Rectal smooth muscle tissue (tissue), 1 donor: ENCODE results near the gene MAN2B2.
"Not testable (repeated sequence)": the region's sequence is repeated elsewhere in the genome, so short reads cannot be mapped to it uniquely, and the experiment has no call there.

Experiments used
- H3K27ac ChIP-seq: one replicate; pipeline ENCODE4 v1.7.0; 2013; ENCODE audit warnings: low read depth, low read length, inconsistent platforms
- H3K27me3 ChIP-seq: one replicate; pipeline ENCODE4 v1.7.0; 2013; ENCODE audit warnings: low read length; ENCODE audit not compliant: control insufficient read depth, insufficient read depth
- H3K36me3 ChIP-seq: one replicate; pipeline ENCODE4 v1.7.0; 2013; ENCODE audit warnings: low read length; ENCODE audit not compliant: control insufficient read depth, insufficient read depth
- H3K4me1 ChIP-seq: one replicate; pipeline ENCODE4 v1.7.0; 2013; ENCODE audit warnings: low read length; ENCODE audit not compliant: control insufficient read depth, insufficient read depth
- H3K4me3 ChIP-seq: one replicate; pipeline ENCODE4 v1.7.0; 2013; ENCODE audit warnings: low read length
- H3K9ac ChIP-seq: one replicate; pipeline ENCODE4 v1.7.0; 2013; ENCODE audit warnings: low read length

Gene MAN2B2

DNA sequence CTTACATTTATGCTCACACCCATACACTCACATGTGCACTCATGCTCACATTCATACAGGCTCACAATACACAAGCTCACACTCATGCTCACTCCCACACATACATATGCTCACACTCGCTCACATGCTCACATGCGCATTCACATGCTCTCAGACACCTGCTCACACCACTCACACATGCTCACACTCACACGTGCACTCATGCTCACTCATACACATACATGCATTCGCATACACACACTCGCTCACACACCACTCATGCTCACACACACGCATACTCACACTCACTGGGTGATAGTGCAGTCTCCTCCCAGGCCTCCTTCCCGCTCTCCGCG is 90.3 kb downstream of the MAN2B2 start:
- H3K36me3 ChIP-seq, result peaks cover 3% of the 10 kb centered on the region
- H3K9ac ChIP-seq, result no peak overlapping the region
- H3K4me3 ChIP-seq, result no peak overlapping the region
- peaks cover 7% of the 10 kb centered on the region for H3K27me3 ChIP-seq
- peaks cover 3% of the 10 kb centered on the region for H3K4me1 ChIP-seq
- no peak overlapping the region for H3K27ac ChIP-seq

DNA sequence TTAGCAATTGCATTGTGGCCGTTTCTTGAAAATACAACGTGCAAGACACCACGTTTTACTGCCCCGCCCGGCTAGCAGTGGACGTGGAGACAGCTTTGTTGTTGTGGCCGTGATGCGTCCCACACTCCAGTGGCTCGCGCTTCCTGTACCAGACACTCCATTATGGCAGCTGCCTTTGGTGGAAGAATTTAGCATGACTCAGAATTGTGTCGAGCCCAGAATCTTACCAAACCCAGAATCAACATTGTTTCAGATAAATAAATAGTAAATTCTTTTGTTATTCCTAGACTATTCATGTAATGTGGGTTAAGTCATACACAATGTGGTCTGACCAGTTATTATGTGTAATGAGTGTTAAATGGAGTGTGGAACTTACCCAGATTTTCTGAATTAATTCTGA is 93.4 kb downstream of the MAN2B2 start:
- Histone ChIP-seq H3K4me1 (peaks cover 3% of the 10 kb centered on the region), H3K27me3 (peaks cover 7% of the 10 kb centered on the region), H3K9ac (no peak overlapping the region), H3K4me3 (no peak overlapping the region), H3K36me3 (peaks cover 3% of the 10 kb centered on the region), H3K27ac (no peak overlapping the region)

DNA sequence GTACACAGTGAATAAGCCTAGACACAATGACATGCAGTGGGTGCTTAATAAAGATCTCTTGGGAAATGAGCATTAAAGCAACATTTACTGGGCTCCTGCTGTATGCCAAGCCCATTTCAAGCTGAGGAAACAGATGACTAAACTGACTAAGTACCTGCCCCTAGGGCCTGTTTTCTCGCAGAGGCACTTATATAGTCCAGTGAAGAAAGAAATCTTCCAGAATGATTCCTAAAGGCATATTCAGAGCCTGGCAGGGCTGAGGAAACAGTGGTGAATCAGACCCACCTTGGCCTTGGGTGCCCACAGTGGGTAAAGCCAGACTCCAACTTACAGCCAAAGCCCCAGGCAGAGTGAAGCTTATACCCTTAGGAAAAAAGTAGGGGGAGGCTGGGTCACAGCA is 96.7 kb downstream of the MAN2B2 start:
- no peak overlapping the region for H3K27ac ChIP-seq
- no peak overlapping the region for H3K4me3 ChIP-seq
- no peak overlapping the region for H3K9ac ChIP-seq
- H3K27me3 ChIP-seq, result no peaks in the 10 kb centered on the region
- H3K4me1 ChIP-seq, result peaks cover 19% of the 10 kb centered on the region
- peaks cover 6% of the 10 kb centered on the region for H3K36me3 ChIP-seq

GRCh38 chr4:6672131-6672530 is 97.1 kb downstream of the MAN2B2 start:
- no peak overlapping the region for H3K9ac ChIP-seq
- peaks cover 20% of the 10 kb centered on the region for H3K4me1 ChIP-seq
- H3K27me3 ChIP-seq, result no peaks in the 10 kb centered on the region
- peaks cover 6% of the 10 kb centered on the region for H3K36me3 ChIP-seq
- H3K4me3 ChIP-seq, result no peak overlapping the region
- no peak overlapping the region for H3K27ac ChIP-seq

DNA sequence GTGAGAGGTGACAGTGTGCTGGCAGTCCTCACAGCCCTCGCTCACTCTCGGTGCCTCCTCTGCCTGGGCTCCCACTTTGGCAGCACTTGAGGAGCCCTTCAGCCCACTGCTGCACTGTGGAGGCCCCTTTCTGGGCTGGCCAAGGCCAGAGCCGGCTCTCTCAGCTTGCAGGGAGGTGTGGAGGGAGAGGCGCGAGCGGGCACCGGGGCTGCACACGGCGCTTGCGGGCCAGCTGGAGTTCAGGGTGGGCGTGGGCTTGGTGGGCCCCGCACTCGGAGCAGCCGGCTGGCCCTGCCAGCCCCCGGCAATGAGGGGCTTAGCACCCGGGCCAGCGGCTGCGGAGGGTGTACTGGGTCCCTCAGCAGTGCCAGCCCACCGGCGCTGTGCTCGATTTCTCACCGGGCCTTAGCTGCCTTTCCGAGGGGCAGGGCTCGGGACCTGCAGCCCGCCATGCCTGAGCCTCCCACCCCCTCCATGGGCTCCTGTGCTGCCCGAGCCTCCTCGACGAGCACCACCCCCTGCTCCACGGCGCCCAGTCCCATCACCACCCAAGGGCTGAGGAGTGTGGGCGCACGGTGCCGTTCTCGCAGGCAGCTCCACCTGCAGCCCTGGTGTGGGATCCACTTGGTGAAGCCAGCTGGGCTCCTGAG is 97.7 kb downstream of the MAN2B2 start:
- not testable (repeated sequence) for H3K9ac ChIP-seq, H3K36me3 ChIP-seq, H3K27ac ChIP-seq, H3K27me3 ChIP-seq
- Histone ChIP-seq H3K4me3 (peak overlapping the region; percentile 63), H3K4me1 (peaks cover 20% of the 10 kb centered on the region)
